HTR-8/SVneo (cell line): ENCODE data around the gene SCARB1.
"Not testable (repeated sequence)": the region's sequence is repeated elsewhere in the genome, so short reads cannot be mapped to it uniquely, and the experiment has no call there.

ENCODE experiments used
- DNase-seq: peaks from one replicate; pipeline ENCODE4 v3.0.0; 2011; ENCODE audit warnings: low spot score, mixed read lengths; ENCODE audit not compliant: insufficient read length
- FAIRE-seq: peaks from 2 replicates; lab custom pipeline; 2011; peaks lifted over from hg19 to GRCh38; lab: Jason Lieb, UNC

Gene SCARB1

DNA sequence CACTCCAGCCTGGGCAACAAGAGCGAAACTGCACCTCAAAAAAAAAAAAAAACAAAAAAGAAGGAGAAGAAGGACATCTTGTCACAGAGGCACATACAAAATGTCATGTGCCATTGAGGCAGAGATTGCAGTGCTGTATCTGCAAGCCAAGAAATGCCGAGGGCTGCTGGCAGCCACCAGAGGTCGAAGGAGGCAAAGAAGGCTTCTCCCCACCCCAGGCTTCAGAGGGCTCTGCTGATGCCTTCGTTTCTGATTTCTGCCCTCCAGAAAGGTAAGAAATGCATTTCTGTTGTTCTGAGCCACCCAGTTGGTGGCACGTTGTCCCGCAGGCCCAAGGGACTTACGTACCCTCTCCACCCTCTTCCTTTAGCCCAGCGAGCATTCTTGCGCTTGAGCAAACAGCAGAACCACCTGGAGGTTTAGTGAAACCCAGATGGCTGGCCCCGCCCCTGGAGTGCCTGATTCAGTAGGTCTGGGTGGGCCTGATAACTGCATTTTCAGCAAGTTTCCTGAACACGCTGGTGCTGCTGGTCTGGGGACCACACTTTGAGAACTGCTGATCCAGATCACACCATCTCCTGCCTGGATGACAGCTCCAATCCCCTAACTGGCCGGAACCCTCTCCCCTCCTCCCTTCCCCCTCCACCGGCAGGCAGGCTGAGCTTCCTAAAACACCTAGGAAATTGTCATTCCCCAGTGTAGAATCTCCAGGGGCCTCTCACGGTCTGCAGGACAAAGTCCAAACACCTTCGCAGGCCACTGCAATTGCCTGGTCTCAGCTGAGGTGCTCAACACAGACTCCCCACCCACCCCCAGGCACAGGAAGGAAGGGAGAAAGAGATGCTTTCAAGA, 21.1 kb upstream of the SCARB1 start:
- FAIRE-seq, result no peak
- no peak for DNase-seq

GRCh38 chr12:124883263-124884130, 19.8 kb upstream of the SCARB1 start:
- DNase-seq (no peak), FAIRE-seq (no peak)

DNA sequence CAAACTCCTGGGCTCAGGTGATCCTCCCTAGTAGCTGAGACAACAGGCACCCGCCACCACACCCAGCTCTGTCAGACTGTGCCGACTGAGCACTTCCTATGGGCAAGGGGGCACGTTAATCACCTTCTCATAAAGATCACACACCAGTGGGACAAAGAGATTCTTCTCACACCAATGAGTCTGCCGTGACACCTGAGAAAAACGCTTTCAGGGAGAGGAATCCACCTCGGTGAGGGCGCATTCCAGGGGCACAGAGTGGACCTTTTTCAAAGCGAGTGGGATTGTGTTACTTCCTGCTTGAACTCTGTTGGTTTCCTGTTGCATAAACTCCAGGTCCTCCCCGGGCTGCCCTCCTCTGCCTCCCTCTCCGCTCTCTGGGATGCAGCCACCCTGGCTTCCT, 17.5 kb upstream of the SCARB1 start:
- FAIRE-seq (no peak), DNase-seq (no peak)

DNA sequence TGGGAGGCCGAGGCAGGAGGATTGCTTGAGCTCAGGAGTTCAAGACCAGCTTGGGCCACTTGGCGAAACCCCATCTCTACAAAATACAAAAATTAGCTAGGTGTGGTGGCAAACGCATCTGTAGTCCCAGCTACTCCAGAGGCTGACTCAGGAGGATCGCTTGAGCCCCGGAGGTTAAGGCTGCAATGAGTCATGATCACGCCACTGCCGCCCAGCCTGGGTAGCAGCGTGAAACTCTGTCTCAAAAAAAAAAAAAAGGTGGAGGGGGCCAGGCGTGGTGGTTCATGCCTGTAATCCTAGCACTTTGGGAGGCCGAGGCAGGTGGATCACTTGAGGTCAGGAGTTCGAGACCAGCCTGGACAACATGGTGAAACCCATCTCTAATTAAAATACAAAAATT, 16.7 kb upstream of the SCARB1 start:
- DNase-seq, FAIRE-seq: not testable (repeated sequence)

- FAIRE-seq (no peak), DNase-seq (no peak)
Measured at GRCh38 chr12:124878795-124879516, 15.3 kb upstream of the SCARB1 start.

GRCh38 chr12:124877423-124877822, 13.8 kb upstream of the SCARB1 start:
- FAIRE-seq (no peak), DNase-seq (no peak)

DNA sequence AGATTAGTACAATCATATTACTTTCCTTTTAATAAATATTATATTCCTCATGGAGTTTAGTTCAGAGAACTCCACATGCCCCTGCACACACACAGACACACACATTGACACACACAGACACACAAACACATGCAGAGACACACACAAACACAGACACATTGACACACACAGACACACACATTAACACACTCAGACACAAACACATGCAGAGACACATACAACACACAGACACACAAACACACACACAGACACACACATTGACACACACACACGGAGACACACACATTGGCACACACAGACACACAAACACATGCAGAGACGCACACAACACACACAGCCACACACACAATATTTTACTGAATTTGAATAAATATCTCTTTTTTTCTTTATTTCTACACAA, 12.5 kb upstream of the SCARB1 start:
- FAIRE-seq, result peak; percentile 90

DNA sequence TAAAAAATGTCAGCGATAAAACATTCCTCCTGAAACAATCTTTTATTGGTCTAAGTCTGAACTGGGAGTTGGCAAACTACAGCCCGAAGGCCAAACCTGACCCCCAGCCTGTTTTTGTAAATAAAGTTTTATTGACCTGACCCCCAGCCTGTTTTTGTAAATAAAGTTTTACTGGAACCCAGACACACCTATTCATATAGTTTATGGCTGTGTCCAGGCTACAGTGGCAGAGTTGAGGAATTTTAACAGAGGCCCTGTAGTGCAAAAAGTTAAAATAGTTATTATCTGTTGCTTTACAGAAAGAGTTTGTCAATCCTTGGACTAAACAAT, 12.1 kb upstream of the SCARB1 start:
- DNase-seq (no peak), FAIRE-seq (no peak)

More for the DNA sequence above, 12.5 kb upstream of the SCARB1 start:
- DNase-seq, result no peak

DNA sequence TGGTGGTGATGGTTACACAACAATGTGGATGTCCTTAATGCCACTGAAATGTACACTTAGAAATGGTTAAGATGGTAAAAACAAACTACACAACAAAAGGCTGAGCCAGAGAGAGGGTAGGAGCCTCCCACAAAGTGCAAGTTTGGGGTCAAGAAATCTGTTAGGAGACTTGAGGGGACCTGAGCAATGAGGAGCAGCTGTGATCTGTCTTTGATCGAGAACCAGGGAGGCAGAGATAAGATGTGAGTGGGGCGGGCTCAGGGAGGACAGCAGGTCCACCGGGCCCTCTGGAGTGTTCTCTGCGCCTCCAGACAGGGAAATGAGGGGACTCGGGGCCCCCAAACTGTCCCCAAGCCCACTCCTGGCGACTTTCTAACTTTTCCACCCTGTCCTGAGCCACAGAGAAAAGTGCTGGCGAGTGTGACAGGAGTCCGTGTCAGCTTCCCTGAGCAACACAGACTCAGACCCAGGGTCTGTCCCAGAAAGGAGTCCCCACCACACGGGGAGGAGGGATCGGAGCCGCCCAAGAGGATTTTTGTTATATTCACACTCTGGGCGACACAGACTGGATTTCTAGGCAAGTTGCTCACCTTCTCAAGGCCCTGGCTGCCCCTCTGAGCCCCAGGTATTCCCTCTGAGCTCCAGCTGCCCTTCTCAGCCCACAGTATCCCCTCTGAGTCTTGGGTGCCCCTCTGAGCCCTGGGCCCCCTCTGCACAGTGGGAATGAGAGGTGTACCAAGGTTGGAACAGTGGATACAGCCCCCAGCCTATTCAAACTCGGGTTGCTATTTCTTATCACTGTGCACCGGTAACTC, 11.5 kb upstream of the SCARB1 start:
- DNase-seq, result no peak

DNA sequence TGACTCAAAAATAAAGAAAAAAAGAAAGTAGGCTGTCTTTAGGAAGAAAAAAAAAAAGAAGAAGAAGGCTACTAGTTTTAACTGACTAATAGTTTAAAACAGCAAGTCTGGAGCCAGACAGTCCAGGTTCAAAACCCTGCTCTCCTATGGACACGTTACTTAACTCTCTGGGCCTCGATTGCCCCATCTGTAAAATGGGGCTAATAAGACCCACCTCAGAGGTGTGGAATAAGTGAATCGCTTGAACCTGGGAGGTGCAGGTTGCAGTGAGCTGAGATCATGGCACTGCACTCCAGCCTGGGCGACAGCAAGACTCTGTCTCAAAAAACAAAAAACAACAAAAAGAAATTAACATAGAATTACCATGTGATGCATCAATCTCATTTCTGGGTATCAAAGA, 10.5 kb upstream of the SCARB1 start:
- FAIRE-seq, result no peak
- DNase-seq, result no peak

More for the DNA sequence above, 11.5 kb upstream of the SCARB1 start:
- no peak for FAIRE-seq

GRCh38 chr12:124872068-124872719, 8.5 kb upstream of the SCARB1 start:
- no peak for FAIRE-seq
- no peak for DNase-seq

- FAIRE-seq, result no peak
Measured at GRCh38 chr12:124871297-124871696, 7.6 kb upstream of the SCARB1 start.

DNA sequence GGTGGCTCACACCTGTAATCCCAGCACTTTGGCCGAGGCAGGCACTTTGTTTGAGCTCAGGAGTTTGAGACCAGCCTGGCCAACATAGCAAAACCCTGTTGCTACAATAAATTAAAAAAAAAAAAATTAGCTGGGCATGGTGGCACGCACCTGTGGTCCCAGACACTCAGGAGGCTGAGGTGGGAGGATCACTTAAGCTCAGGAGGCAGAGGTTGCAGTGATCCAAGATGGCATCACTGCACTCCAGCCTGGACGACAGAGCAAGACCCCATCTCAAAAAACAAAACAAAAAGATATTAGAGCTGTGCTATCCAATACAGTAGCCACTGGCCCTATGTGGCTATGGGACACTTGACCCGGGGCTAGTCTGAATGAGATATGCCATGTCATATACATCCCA, 6.9 kb upstream of the SCARB1 start:
- FAIRE-seq (no peak), DNase-seq (no peak)

More at GRCh38 chr12:124871297-124871696, 7.6 kb upstream of the SCARB1 start:
- no peak for DNase-seq

DNA sequence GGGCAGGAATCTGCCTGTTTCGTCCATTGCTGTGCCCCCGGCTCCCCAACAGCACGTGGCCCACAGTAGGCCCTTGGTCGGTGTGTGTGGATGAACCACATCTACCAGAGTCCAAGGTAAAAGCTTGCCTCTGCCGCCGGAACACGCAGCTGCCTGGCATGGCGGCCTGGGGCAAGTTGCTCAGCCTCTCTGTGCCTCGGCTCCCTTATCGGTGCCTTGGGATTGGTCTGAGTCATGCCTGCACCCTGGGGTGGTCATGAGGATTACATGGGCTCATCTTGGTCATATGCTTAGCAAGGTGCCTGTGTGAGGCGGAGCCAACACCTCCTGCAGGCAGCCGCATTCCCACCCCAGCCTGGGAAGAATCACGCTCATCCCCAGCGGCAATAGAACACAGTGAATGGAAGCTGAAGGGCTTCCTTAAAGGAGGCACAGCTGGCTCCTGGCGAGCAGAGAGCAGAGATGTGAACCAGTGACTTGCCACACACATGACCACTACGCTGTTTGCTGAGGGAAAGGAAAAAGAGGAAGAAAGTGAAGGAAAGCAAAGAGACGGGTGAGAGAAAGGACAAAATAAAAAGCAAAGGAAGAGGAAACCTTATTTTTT, 5.5 kb upstream of the SCARB1 start:
- no peak for FAIRE-seq

GRCh38 chr12:124868252-124869058, 4.8 kb upstream of the SCARB1 start:
- FAIRE-seq (no peak), DNase-seq (no peak)

More for the DNA sequence above, 5.5 kb upstream of the SCARB1 start:
- no peak for DNase-seq

GRCh38 chr12:124867401-124867930, 3.8 kb upstream of the SCARB1 start:
- DNase-seq (no peak), FAIRE-seq (no peak)

- FAIRE-seq, result no peak
- no peak for DNase-seq
Measured at GRCh38 chr12:124866883-124867400, 3.3 kb upstream of the SCARB1 start.
